Memory B cell (primary cell): Measurements from ENCODE around the gene NPPA.
"Not testable (repeated sequence)": the region's sequence is repeated elsewhere in the genome, so short reads cannot be mapped to it uniquely, and the experiment has no call there.

ENCODE experiments used
- ATAC-seq: fragments of 150-1000 bp; cut with Tn5 transposase; 2 replicates; pipeline ENCODE4 v1.10.0; 2021; ENCODE audit warnings: low read depth, mild to moderate bottlenecking, moderate library complexity
- DNase-seq, 2 donors: peaks; one replicate each; pipeline ENCODE4 v3.0.0; 2022; ENCODE audit warnings: low spot score in 2 of 2
- H3K27ac Mint-ChIP-seq: one replicate; pipeline ENCODE4 v1.8.0; 2022; ENCODE audit warnings: mild to moderate bottlenecking, moderate library complexity, mixed read lengths
- H3K27me3 Mint-ChIP-seq: one replicate; pipeline ENCODE4 v1.8.0; 2022; ENCODE audit warnings: mixed read lengths
- H3K36me3 Mint-ChIP-seq: one replicate; pipeline ENCODE4 v1.8.0; 2022; ENCODE audit warnings: mild to moderate bottlenecking, mixed read lengths
- H3K4me1 Mint-ChIP-seq: one replicate; pipeline ENCODE4 v1.8.0; 2022; ENCODE audit warnings: mixed read lengths
- H3K4me3 Mint-ChIP-seq: one replicate; pipeline ENCODE4 v1.8.0; 2022; ENCODE audit warnings: mild to moderate bottlenecking, moderate library complexity, mixed read lengths
- H3K9me3 Mint-ChIP-seq: one replicate; pipeline ENCODE4 v1.8.0; 2022; ENCODE audit warnings: mixed read lengths

Gene NPPA

GRCh38 chr1:11847667-11848372 is at the start of gene NPPA:
NPPA (minus strand) TSS chr1:11847783; CDS start chr1:11847684, 99 bp downstream.
- Mint-ChIP-seq H3K36me3 (peaks cover 12% of the 10 kb centered on the region), H3K4me3 (no peak within 1 kb of the TSS), H3K27ac (no peak within 1 kb of the TSS), H3K9me3 (no peaks in the 10 kb centered on the region), H3K4me1 (peaks cover 8% of the 10 kb centered on the region), H3K27me3 (no peaks in the 10 kb centered on the region)
- DNase-seq, result no peak
- no peak for ATAC-seq

DNA sequence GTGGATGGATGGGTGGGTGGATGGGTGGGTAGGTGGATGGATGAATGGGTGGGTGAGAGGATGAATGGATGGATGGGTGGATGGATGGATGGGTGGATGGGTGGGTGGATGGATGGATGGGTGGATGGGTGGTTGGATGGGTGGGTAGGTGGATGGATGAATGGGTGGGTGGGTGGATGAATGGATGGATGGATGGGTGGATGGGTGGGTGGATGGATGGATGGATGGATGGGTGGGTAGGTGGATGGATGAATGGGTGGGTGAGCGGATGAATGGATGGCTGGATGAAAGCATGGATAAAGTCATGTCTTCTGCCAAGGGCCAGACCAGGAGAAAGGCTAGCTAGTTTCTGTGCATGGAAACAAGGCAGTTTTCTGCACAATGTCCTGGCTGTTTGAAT is 46.9 kb upstream of the NPPA start:
- not testable (repeated sequence) for H3K36me3 Mint-ChIP-seq, H3K4me3 Mint-ChIP-seq, DNase-seq, ATAC-seq, H3K4me1 Mint-ChIP-seq, H3K9me3 Mint-ChIP-seq, H3K27ac Mint-ChIP-seq
- peaks cover 13% of the 10 kb centered on the region for H3K27me3 Mint-ChIP-seq

DNA sequence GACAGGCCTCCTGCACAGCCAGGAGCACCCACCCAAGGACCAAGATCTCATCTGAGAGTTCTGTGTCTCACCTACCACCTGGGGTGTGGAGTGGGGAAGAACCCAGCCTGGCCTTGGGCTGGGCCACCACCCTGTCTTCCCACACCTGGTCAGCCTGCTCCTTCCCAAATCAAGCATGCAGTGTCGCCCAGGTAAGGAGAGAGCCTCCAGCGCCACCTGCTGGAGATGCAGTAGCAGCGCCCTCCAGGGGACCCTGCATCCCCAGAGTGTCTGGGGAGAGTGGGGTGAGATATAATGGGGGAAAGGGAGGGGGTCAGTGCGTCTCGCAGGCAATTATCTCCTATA is 46.3 kb upstream of the NPPA start:
- peaks cover 9% of the 10 kb centered on the region for H3K27me3 Mint-ChIP-seq
- no peak overlapping the region for H3K4me3 Mint-ChIP-seq
- DNase-seq (peak; percentile 68 to 76), ATAC-seq (peak; percentile 95)
- H3K9me3 Mint-ChIP-seq, result no peaks in the 10 kb centered on the region
- no peaks in the 10 kb centered on the region for H3K4me1 Mint-ChIP-seq
- no peaks in the 10 kb centered on the region for H3K36me3 Mint-ChIP-seq
- no peak overlapping the region for H3K27ac Mint-ChIP-seq

DNA sequence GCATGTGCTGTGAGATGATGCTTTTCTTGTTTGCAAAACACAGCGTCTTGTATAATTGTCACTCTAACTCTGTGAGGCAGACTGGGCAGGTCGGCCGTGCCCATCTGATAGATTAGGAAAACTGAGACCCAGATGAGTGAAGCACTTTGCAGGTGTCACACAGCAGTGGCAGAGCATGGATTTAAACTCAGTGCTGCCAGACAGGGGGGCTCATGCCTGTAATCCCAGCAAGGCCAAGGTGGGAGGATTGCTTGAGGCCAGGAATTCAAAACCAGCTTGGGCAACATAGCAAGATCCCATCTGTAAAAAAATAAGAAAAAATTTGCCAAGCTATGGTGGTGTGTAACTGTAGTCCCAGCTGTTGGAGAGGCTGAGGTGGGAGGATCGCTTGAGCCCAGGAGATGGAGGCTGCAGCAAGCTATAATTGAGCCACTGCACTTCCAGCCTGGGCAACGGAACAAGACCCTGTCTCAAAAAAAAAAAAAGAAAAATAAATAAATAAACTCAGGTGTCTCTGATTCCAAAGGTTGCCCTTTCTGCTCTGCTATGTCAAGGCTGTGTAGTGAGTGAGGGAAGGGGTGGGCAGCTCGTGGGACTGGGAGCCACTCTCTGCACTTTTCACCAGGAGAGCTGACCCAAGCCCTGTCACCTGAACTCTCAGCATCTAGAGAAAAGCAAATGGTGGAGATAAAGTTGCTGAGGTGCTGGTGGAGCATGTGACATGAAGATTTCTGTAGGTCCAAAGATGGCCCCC is 44.0 kb upstream of the NPPA start:
- Mint-ChIP-seq H3K4me1 (no peaks in the 10 kb centered on the region), H3K36me3 (no peaks in the 10 kb centered on the region), H3K27me3 (peaks cover 9% of the 10 kb centered on the region), H3K27ac (no peak overlapping the region), H3K4me3 (no peak overlapping the region), H3K9me3 (no peaks in the 10 kb centered on the region)
- no peak for ATAC-seq
- DNase-seq, result no peak

GRCh38 chr1:11888877-11889208 is 41.3 kb upstream of the NPPA start:
- Mint-ChIP-seq H3K9me3 (no peaks in the 10 kb centered on the region), H3K27ac (no peak overlapping the region), H3K4me1 (no peaks in the 10 kb centered on the region), H3K36me3 (no peaks in the 10 kb centered on the region), H3K27me3 (peaks cover 4% of the 10 kb centered on the region), H3K4me3 (no peak overlapping the region)
- ATAC-seq (no peak), DNase-seq (no peak)

DNA sequence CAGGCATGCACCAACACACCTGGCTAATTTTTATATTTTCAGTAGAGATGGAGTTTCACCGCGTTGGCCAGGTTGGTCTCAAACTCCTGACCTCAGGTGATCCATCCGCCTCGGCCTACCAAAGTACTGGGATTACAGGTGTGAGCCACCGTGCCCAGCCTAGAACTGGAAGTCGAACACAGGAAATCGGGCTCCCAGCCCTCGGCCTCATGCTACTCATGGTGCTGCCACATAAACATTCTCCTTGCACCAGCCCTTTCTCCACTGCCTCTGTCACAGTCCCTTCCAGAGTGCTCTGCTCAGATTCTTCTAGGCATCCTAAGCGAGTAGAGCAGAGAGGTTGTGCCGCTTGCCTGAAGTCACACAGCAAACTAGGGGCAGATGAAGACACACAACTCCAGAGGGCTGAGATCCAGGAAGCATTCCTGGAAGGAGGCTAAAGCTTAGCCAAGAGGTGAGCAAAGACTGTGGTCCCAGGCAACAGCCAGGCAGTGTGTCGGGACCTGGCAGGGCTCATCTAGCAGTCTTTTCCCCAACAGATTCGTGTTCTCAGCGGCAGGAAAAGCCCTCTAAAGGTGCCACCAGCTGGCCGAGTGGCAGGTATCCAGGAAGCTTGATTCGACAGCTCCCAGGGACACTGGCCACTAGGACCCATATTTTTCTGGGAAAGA is 40.8 kb upstream of the NPPA start:
- H3K4me1 Mint-ChIP-seq, result no peaks in the 10 kb centered on the region
- no peaks in the 10 kb centered on the region for H3K9me3 Mint-ChIP-seq
- H3K27me3 Mint-ChIP-seq, result peaks cover 3% of the 10 kb centered on the region
- ATAC-seq, result no peak
- no peaks in the 10 kb centered on the region for H3K36me3 Mint-ChIP-seq
- no peak overlapping the region for H3K4me3 Mint-ChIP-seq
- no peak for DNase-seq
- H3K27ac Mint-ChIP-seq, result no peak overlapping the region

- no peaks in the 10 kb centered on the region for H3K9me3 Mint-ChIP-seq
- DNase-seq (no peak), ATAC-seq (no peak)
- H3K36me3 Mint-ChIP-seq, result no peaks in the 10 kb centered on the region
- H3K27me3 Mint-ChIP-seq, result peaks cover 6% of the 10 kb centered on the region
- H3K4me1 Mint-ChIP-seq, result peaks cover 2% of the 10 kb centered on the region
- no peak overlapping the region for H3K4me3 Mint-ChIP-seq
- no peak overlapping the region for H3K27ac Mint-ChIP-seq
Measured at GRCh38 chr1:11887666-11888007, 40.1 kb upstream of the NPPA start.

DNA sequence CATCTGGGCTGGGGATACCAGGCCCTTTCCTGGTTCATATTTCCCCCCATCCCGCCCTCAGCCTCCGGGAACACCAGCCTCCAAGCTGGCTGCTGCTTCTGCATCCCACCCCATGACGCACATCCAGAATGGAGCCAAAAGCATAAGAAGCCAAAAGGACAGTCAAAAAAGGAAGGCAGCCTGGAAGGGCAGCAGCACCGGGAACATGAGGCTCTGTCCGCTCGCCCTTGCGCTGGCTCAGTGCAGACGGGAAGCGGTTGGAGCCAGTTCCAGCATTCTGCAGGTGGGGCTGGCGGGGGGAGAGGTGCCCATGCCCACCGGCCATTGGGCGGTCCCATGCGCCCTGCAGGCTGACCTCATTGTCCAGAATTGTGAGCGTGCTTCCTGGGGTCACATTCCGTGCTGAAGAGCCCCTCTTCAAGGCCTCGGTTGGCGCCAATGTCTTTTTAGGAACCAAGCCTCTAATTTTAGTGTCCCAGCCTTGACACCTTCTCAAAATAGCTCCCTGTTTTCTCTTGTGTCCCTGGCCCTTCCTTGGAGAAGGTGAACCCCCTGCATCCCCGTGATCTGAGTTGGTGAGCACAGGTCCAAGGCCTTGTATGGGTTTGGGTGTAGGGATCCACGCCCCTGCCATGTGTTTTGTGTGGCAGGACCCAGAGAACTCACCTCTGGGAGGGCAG is 39.5 kb upstream of the NPPA start:
- Mint-ChIP-seq H3K4me3 (no peak overlapping the region), H3K27me3 (peaks cover 6% of the 10 kb centered on the region)

GRCh38 chr1:11885916-11886315 is 38.3 kb upstream of the NPPA start:
- no peak overlapping the region for H3K4me3 Mint-ChIP-seq
- no peaks in the 10 kb centered on the region for H3K9me3 Mint-ChIP-seq
- H3K4me1 Mint-ChIP-seq, result peaks cover 2% of the 10 kb centered on the region
- H3K27ac Mint-ChIP-seq, result no peak overlapping the region
- no peak for ATAC-seq
- peaks cover 13% of the 10 kb centered on the region for H3K27me3 Mint-ChIP-seq
- no peaks in the 10 kb centered on the region for H3K36me3 Mint-ChIP-seq
- no peak for DNase-seq

More for the DNA sequence above, 39.5 kb upstream of the NPPA start:
- ATAC-seq (no peak), DNase-seq (no peak)
- Mint-ChIP-seq H3K27ac (no peak overlapping the region), H3K36me3 (no peaks in the 10 kb centered on the region), H3K9me3 (no peaks in the 10 kb centered on the region), H3K4me1 (peaks cover 2% of the 10 kb centered on the region)

DNA sequence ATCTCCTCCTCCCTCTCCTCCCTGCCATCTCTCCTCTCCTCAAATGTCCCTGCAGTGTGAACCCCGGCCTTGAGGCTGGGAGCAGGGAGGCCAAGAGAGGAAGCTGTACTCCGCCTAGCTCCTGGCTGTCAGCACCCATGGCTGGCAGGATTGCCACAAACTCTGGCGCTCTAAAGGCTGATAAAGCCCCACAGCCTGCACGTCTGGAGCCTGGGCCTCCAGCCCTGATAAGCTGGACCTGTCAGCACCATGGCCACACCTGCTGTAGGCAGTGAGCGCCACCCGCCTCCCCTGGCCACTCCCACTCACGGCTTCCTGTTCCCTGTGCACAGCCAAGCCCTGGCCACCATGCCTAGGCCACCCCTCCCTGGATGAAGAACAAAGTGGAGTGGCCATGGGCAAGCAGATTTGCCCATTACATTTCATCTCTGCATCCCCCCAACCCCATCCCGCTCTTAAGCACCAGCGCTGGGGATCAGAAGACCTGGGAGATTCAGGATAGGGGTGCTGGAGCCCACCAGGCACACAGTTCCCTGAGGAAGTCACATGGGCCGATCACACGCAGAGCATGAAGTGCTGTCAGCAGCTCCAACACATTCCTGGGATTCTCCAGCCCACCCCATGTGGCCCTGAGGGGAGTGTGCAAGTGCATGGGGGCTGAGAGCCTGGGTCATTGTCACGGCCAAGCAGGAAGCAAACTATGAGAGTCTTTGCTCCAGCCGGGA is 35.4 kb upstream of the NPPA start:
- Mint-ChIP-seq H3K27ac (no peak overlapping the region), H3K36me3 (no peaks in the 10 kb centered on the region), H3K9me3 (no peaks in the 10 kb centered on the region), H3K4me1 (peaks cover 2% of the 10 kb centered on the region), H3K4me3 (no peak overlapping the region), H3K27me3 (peaks cover 17% of the 10 kb centered on the region)
- ATAC-seq (no peak), DNase-seq (no peak)

DNA sequence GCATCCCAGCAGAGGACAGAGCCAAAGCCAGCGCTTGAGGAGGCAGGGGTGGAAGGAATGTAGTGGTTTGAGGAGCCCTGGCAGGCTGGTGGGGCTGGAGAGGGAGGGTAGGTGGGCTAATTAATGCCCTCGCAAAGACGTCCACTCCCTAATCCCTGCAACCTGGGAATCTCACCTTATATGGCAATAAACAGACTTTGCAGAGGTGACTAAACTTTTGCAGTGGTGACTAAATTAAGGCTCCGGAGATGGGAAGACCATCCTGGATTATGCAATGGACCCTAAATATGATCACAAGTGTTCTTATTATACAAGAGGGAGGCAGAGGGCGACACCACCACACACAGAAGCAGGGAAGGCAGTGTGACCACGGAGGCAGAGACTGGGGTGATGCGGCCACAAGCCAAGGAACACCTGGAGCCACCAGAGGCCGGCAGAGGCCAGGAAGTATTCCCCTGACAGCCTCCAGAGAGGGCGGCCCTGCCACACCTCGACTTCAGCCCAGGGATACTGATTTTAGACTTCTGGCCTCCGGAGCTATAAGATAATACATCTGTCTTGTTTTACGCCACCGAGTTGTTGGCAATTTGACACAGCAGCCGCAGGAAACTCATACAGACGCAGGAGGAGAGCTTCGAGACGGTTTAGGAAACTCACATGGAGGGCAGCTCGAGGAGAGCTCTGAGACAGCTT is 34.3 kb upstream of the NPPA start:
- peaks cover 2% of the 10 kb centered on the region for H3K4me1 Mint-ChIP-seq
- ATAC-seq (no peak), DNase-seq (no peak)
- no peak overlapping the region for H3K27ac Mint-ChIP-seq
- peaks cover 18% of the 10 kb centered on the region for H3K27me3 Mint-ChIP-seq
- no peaks in the 10 kb centered on the region for H3K36me3 Mint-ChIP-seq
- no peaks in the 10 kb centered on the region for H3K9me3 Mint-ChIP-seq
- no peak overlapping the region for H3K4me3 Mint-ChIP-seq

DNA sequence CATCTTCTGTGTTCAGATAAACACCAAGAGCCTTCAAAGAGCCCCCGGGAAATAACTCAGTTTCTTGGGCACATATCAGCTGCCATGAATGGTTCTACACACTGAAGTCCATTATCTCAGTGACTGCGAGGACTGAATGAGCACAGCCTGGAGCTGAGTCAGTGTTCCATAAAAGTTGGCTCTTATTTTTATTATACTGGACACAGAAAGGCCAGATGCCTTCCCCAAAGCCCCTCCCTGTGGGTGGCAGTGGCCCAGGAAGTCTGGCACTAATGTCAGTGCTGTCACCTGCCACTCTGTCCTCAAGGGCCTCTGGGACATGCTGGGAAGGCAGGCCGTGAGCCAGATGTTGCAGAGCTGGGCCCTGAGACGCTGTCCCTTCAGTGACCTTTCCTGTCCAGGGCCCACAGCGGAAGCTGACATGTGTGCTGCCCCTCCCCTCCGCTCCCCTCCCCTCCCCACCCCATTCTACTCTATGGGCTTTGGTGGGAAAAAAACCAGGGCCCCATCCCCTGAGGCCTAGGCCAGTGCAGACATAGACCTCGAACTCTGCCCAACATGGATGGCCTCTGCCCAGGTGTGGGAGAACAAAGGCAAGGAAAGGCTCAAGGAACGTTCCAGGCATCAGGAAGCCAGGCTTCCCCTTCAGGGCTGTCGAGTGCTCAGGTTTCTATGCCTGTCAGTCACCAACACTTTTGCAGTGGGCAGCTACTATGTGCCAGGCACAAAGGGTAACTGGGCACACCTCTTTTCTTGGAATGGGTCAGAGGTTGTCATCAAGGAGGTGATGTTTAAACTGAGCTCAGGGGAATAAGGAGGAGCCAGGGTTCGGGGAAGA is 33.5 kb upstream of the NPPA start:
- DNase-seq, result no peak
- ATAC-seq, result no peak
- Mint-ChIP-seq H3K27ac (no peak overlapping the region), H3K27me3 (peaks cover 23% of the 10 kb centered on the region), H3K36me3 (no peaks in the 10 kb centered on the region), H3K4me1 (peaks cover 2% of the 10 kb centered on the region), H3K4me3 (no peak overlapping the region), H3K9me3 (no peaks in the 10 kb centered on the region)

DNA sequence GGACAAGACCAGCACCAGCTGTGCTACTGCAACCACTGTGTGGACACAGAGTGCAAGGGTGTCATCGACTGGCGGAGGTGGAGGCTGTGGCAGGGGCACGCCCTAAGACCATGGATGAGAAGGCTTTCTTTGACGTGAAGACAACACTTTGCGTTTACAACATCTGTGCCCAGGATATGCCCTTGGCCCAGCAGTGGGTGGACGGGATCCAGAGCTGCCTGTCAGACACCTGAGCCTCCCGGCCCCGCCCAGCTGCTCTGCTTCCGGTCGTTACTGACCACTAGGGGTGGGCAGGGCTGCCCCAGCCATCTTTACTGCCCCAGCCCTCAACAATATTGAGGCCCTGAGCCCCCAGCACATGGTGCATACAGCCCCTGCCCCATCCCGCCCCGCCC is 32.6 kb upstream of the NPPA start:
- Mint-ChIP-seq H3K36me3 (no peaks in the 10 kb centered on the region), H3K9me3 (no peaks in the 10 kb centered on the region), H3K27me3 (peaks cover 24% of the 10 kb centered on the region)

More for the DNA sequence above, 32.6 kb upstream of the NPPA start:
- H3K4me1 Mint-ChIP-seq, result peaks cover 2% of the 10 kb centered on the region
- no peak overlapping the region for H3K4me3 Mint-ChIP-seq
- no peak for DNase-seq
- no peak for ATAC-seq
- no peak overlapping the region for H3K27ac Mint-ChIP-seq
